ENCODE measurements around the gene LBHD1. TPM values are rescaled to one million over a fixed set of nuclear protein-coding genes. Genes with fewer than 3 reads are reported as not detected.

LBHD1 gene
- 10 to 100 TPM in 1 of 2 donors, 1 to 10 TPM in 1; 8.2 to 11.6 TPM for total RNA-seq
- polyA plus RNA-seq (ENCODE audit: insufficient read depth, low read depth, low replicate concordance) = 11.1 TPM
- long read RNA-seq, donor 1, transcript LBHD1-204 (5 exons, 2,915 nt) = major isoform, 10 of 40 reads
- long read RNA-seq, donor 1, partial matches to known transcripts = 30 of 40 reads
- long read RNA-seq, donor 1, other reads (novel, unspliced or antisense) = 0 of 40 reads
- long read RNA-seq, donor 2, transcript LBHD1-204 (5 exons, 2,915 nt) = major isoform, 6 of 13 reads
- long read RNA-seq, donor 2, partial matches to known transcripts = 7 of 13 reads
- long read RNA-seq, donor 2, other reads (novel, unspliced or antisense) = 0 of 13 reads

DNA sequence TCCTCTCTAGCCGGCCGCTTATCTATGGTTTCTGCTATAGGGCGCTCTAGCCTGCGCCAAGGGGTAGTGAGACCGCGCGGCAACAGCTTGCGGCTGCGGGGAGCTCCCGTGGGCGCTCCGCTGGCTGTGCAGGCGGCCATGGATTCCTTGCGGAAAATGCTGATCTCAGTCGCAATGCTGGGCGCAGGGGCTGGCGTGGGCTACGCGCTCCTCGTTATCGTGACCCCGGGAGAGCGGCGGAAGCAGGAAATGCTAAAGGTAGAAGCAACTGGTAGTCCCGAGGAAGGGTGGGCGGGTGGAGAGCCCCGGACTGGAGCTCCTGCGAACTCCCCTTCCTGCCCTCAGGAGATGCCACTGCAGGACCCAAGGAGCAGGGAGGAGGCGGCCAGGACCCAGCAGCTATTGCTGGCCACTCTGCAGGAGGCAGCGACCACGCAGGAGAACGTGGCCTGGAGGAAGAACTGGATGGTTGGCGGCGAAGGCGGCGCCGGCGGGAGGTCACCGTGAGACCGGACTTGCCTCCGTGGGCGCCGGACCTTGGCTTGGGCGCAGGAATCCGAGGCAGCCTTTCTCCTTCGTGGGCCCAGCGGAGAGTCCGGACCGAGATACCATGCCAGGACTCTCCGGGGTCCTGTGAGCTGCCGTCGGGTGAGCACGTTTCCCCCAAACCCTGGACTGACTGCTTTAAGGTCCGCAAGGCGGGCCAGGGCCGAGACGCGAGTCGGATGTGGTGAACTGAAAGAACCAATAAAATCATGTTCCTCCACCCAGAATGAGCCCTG lies at the start of gene LBHD1, which contains the start of gene UQCC3:
LBHD1 (minus strand) TSS at position 660 of the 782 bp plus-strand sequence. CDS start 2,236 bp downstream, outside the sequence.
UQCC3 (plus strand) TSS at position 66 of the 782 bp plus-strand sequence; CDS start at position 139, 73 bp downstream.
- Histone ChIP-seq H3K9me3 (no peaks in the 10 kb centered on the region), H3K36me3 (ENCODE audit: low read depth, missing control alignments) (no peaks in the 10 kb centered on the region), H3K4me3 (peak within 1 kb of the TSS; percentile 75 to 76), H3K27ac (peak within 1 kb of the TSS; percentile 62 to 74), H3K4me1 (peaks cover 8% of the 10 kb centered on the region), H3K27me3 (no peaks in the 10 kb centered on the region)
- 0% methylated on average over 9 to 48 of the region's 59 CpGs for WGBS, 2 donors
- DNase-seq = peak; percentile 93
- TF ChIP-seq, protein P1, sequence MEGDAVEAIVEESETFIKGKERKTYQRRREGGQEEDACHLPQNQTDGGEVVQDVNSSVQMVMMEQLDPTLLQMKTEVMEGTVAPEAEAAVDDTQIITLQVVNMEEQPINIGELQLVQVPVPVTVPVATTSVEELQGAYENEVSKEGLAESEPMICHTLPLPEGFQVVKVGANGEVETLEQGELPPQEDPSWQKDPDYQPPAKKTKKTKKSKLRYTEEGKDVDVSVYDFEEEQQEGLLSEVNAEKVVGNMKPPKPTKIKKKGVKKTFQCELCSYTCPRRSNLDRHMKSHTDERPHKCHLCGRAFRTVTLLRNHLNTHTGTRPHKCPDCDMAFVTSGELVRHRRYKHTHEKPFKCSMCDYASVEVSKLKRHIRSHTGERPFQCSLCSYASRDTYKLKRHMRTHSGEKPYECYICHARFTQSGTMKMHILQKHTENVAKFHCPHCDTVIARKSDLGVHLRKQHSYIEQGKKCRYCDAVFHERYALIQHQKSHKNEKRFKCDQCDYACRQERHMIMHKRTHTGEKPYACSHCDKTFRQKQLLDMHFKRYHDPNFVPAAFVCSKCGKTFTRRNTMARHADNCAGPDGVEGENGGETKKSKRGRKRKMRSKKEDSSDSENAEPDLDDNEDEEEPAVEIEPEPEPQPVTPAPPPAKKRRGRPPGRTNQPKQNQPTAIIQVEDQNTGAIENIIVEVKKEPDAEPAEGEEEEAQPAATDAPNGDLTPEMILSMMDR (IDR thresholded peaks at IDR 0.05) = peak in 1 of 3 experiments; percentile 24
- no peak for TF ChIP-seq POLR2A (IDR thresholded peaks at IDR 0.05)
- intact Hi-C loops (cut with DNase I; ENCODE audit: low total_unique reads) = loop anchor here (10.0 kb wide), 1 partner anchor 277 kb away; no protein-coding TSS in a partner anchor

DNA sequence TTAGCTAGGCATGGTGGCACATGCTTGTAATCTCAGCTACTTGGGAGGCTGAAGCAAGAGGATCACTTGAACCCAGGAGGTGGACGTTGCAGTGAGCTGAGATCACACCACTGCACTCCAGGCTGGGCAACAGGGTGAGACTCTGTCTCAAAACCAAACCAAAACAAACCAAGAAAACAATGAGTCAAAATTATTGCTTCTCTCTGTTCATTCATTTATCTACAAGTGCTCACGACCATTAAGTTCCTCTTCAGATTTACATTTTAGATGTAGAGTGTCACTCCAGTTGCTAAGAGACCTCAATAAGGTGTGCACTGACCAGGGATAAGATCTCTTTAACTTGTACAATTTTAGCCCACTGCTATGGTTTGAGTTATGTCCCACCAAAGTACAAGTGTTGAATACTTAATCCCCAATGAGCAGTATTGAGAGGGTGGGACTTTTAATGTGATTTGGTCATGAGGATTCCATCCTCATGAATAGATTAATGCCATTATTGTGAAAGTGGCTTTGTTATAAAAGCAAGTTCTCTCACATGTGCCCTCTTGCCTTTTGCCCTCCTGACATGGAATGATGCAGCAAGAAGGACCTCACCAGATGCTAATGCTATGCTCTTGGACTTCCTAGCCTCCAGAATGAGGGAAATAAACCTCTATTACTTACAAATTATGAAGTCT lies 47.4 kb upstream of the LBHD1 start:
- Histone ChIP-seq H3K4me3 (no peak overlapping the region), H3K27me3 (no peaks in the 10 kb centered on the region), H3K27ac (no peak overlapping the region), H3K4me1 (no peaks in the 10 kb centered on the region), H3K36me3 (ENCODE audit: low read depth, missing control alignments) (no peaks in the 10 kb centered on the region), H3K9me3 (no peaks in the 10 kb centered on the region)
- intact Hi-C loops (cut with DNase I; ENCODE audit: low total_unique reads) = no loop called here
- TF ChIP-seq, protein P1 (IDR thresholded peaks at IDR 0.05) = no peak
- TF ChIP-seq POLR2A (IDR thresholded peaks at IDR 0.05) = no peak
- no peak for DNase-seq
- WGBS, 2 donors = 87 to 88% methylated on average over 2 of the region's 2 CpGs

DNA sequence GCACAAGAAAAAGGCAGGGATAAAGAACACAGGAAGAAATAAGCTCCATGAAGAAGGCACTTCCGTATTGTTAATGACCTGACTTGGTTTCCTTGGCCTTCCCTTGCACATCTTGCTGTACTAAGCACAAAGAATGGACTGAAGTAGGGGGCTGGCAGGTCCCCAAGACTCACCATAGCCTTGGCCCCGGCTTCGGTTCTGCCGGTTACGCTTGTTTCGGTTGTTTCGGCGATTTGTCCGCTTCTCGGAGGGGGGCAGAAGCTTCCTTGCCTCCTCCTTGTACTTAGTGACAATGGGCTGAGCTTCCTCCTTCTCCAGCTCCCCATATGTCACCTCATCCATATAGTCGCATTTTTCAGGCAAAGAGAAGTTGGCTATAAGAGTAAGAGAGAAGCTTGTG lies 44.7 kb upstream of the LBHD1 start:
- intact Hi-C loops (cut with DNase I; ENCODE audit: low total_unique reads) = no loop called here
- no peak for DNase-seq
- TF ChIP-seq POLR2A (IDR thresholded peaks at IDR 0.05) = no peak
- TF ChIP-seq, protein P1 (IDR thresholded peaks at IDR 0.05) = no peak
- Histone ChIP-seq H3K27me3 (no peaks in the 10 kb centered on the region), H3K9me3 (no peaks in the 10 kb centered on the region), H3K27ac (peak overlapping the region in 1 of 2 donors; percentile 8), H3K4me1 (no peaks in the 10 kb centered on the region), H3K36me3 (ENCODE audit: low read depth, missing control alignments) (no peaks in the 10 kb centered on the region), H3K4me3 (no peak overlapping the region)
- WGBS, 2 donors = 75 to 83% methylated on average over 11 of the region's 11 CpGs

DNA sequence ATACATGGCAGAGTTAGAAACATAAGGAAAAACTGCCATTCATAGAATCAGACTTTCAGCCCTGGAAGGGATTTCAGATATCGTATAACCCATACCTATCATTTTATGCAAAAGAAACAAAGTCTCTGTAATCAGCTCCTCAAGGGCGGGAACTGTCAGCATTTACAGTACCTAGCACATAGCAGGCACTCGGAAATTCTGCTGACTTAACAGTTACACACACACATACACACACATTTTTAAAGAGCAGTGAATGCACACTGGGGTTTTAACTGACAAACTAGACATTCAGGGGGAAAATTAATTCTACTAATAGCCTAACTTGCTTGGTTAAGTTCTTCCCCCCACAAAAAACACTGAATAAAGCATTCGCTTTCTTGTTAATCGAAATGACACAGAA lies 44.1 kb upstream of the LBHD1 start:
- no peaks in the 10 kb centered on the region for H3K9me3 ChIP-seq
- peak overlapping the region in 1 of 2 donors; percentile 8 for H3K27ac ChIP-seq
- intact Hi-C loops (cut with DNase I; ENCODE audit: low total_unique reads) = no loop called here
- H3K4me1 ChIP-seq = no peaks in the 10 kb centered on the region
- H3K36me3 ChIP-seq (ENCODE audit: low read depth, missing control alignments) = no peaks in the 10 kb centered on the region
- no peak overlapping the region for H3K4me3 ChIP-seq
- TF ChIP-seq POLR2A (IDR thresholded peaks at IDR 0.05) = no peak
- TF ChIP-seq, protein P1 (IDR thresholded peaks at IDR 0.05) = no peak
- DNase-seq = no peak
- 66 to 79% methylated on average over 5 of the region's 5 CpGs for WGBS, 2 donors
- H3K27me3 ChIP-seq = no peaks in the 10 kb centered on the region
